NCI-H128 (cell line): ENCODE results near the gene FBXO38.

Experiments
- DNase-seq: peaks from one replicate; lab custom pipeline; 2025; ENCODE audit not compliant: unreplicated experiment; lab: John Stamatoyannopoulos, UW

Gene FBXO38, protein sequence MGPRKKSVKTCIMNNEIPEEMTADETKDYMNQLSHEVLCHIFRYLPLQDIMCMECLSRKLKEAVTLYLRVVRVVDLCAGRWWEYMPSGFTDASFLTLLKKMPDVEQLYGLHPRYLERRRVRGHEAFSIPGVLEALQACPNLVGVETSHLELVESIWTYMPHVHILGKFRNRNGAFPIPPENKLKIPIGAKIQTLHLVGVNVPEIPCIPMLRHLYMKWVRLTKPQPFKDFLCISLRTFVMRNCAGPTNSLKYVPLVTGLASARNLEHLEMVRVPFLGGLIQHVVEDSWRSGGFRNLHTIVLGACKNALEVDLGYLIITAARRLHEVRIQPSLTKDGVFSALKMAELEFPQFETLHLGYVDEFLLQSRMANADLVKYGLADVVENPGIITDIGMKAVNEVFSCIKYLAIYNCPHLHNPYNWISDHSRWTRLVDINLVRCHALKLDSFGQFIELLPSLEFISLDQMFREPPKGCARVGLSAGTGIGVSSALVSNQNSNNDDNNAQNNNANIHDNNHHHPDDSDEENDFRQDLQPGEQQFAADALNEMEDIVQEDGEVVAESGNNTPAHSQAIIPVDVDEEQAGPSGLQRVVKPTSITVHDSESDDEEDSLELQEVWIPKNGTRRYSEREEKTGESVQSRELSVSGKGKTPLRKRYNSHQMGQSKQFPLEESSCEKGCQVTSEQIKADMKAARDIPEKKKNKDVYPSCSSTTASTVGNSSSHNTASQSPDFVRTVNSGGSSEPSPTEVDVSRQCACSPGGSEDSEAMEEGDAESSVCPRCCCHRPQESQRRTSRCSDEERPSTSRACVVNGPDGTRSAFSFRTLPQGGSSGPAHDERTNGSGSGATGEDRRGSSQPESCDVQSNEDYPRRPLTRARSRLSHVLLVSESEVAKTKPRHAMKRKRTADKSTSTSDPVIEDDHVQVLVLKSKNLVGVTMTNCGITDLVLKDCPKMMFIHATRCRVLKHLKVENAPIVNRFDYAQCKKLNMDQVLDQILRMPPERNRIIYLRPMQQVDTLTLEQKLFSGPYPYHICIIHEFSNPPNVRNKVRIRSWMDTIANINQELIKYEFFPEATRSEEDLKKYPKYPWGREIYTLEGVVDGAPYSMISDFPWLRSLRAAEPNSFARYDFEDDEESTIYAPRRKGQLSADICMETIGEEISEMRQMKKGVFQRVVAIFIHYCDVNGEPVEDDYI

GRCh38 chr5:148383564-148384379 lies at the start of gene FBXO38:
Gene FBXO38 (plus strand): TSS chr5:148383958. CDS start chr5:148394777, 10,819 bp downstream.
- peak; percentile 92 for DNase-seq

DNA sequence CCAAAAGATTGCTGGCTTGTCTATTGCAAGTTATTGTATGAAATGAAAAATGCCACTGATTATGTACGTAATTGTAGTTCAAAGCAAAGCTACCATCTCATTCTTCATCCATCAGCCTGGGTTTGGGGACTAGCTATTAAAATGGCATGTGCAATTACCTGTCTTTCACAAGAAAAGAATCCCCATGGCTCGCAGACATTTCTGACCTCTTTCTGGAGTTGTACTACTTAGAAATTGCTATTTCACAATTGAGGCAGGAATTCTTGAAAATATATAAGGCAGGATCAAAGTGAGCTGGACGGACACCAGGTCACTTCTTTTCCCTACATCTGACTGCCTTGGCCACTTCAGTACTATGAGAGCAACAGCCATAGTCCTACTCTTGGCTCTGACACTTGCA lies 48.5 kb upstream of the FBXO38 start, which contains the start of gene SPINK9:
TSS of gene SPINK9 (plus strand) at position 301 of the 400 bp plus-strand sequence. CDS start at position 356, 55 bp downstream.
- DNase-seq, result no peak

DNA sequence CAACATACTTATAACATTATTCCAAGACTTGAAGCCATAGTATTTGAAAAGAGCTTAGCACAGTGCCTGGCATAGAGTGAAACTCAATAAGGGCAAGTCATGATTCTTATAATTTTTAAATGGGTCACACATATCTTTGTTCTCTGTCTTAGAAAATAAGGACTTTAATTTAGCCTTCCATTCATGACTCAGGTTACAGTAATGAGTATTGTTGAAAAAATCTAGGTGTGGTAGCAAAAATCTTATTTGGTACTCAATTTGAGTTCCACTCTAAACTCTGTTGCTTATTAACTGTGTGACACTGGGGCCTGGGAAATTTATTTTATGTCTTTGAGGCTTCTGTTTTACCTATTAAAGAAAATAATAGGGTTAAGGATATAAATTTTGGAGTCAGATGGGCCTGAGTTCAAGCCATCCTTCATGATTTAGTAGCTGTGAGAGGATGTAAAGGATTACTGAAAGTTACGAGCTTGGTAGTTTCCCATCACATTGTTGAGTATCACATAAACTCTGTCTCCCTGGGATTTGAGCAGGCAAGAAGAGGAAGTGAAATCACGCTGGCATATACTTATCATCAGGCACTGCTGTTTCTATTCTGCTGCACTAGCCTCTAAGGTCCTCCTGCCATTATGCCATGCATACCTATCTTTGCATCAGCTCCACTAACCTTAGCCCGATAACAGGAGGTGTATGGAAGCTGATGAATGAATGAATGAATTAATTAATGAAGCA lies 46.9 kb upstream of the FBXO38 start:
- DNase-seq, result no peak

DNA sequence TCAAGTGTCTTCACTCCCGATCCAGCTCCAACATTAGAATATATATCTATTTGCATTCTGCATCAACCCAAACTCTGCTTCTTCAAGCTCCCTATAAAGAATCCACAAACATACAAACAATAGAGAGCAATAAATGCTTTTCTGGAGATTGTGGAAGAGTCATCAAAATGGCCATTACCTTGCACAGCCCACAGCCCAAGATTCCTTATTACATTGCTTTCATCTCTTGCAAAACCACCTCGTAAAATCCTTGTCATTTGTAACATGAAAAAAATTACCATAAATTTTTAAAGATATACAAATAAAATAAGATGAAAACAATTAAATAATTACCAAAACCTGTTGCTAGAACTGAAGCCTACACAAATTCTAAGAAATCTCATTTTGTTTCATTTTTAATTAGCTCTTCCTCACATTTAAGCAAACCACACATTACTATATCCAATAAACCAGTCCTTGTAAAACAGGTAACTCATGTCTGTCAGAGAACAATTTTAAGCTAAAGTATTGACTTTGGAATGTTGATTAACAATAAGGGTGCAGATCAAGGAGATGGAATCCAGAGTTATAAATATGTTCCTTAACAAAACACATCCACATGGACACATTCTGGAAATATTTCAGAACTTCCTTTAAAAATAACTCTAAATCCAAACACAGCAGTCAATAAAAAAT lies 41.2 kb upstream of the FBXO38 start:
- DNase-seq, result no peak

- no peak for DNase-seq
Observed at GRCh38 chr5:148343046-148343407, 40.7 kb upstream of the FBXO38 start.

- no peak for DNase-seq
Observed at GRCh38 chr5:148343603-148344487, 39.9 kb upstream of the FBXO38 start.

DNA sequence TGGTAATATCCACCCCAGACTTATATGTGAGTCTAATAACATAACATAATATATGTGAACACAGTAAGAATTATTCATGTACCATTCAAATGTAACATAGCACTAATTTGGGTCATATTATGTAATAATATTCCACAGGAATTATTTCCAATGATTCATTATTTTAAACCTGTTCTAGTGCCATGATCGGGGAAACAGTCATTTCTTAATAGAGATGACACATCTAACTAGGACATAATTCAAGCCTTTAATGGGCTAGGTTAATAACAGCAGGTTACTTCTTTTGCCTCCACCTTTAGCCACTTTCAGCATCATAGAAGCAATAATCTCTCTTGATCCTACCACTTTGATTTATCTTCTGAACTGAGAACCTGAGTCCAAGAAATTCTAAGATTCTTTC lies 36.1 kb upstream of the FBXO38 start:
- DNase-seq, result no peak

GRCh38 chr5:148352696-148353095 lies 31.1 kb upstream of the FBXO38 start:
- DNase-seq, result no peak

GRCh38 chr5:148353634-148354033 lies 30.1 kb upstream of the FBXO38 start:
- no peak for DNase-seq

GRCh38 chr5:148364343-148364742 lies 19.4 kb upstream of the FBXO38 start:
- DNase-seq, result no peak

DNA sequence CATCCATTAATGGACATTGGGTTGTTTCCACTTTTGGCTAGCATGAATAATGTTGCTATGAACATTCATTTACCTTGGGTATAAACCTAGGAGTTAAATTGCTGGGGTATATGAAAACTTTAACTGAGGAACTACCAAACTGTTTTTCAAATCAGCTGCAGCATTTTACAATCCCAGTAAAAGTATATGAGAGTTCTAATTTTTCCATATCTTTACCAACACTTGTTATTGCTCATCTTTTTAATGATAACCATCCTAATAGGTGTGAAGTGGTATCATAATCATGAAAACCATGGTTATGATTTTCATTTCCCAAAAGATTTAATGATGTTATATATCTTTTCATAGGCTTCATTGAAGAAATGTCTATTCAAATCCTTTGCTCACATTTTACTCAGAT lies 15.5 kb upstream of the FBXO38 start:
- no peak for DNase-seq

- no peak for DNase-seq
Observed at GRCh38 chr5:148372166-148372725, 11.5 kb upstream of the FBXO38 start.

DNA sequence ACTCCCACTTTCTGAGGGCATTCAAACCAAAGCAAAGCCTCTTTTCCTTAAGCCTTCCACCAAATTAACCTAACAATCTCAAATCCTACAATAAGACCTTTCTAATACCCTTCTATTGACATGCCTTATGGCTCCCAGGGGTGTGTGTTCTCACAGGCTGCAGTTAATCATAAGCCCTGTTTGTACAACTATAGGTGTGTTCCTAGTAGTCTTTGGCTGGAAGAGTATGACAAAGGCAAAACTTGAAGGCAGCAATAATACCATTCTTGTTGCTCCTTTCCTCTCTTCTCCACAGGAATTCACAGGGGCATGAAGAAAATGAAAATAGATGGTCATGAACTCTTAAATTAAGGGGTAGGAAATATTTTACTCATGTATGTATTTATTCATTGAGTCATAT lies 10.9 kb upstream of the FBXO38 start:
- DNase-seq, result no peak

- DNase-seq, result no peak
Observed at GRCh38 chr5:148374690-148375360, 8.9 kb upstream of the FBXO38 start.

- DNase-seq, result no peak
Observed at GRCh38 chr5:148376198-148376597, 7.6 kb upstream of the FBXO38 start.

- DNase-seq, result no peak
Observed at GRCh38 chr5:148378670-148379069, 5.1 kb upstream of the FBXO38 start.

DNA sequence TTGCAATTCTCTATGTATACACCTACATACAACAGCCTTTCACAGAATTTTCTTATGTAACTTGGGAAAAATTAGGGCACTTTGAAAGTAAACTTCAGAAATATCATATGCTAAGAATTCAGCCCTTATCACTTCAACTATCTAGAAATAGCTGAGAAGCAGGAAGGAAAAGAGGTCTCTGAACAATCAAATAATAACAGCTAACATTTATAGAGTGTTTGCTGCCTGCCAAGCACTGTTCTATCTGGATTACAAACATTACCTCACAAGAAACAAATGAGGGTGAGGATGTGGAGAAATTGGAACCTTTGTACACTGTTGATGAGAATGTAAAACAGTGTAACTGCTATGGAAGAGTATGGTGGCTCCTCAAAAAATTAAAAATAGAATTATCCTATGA lies 4.4 kb upstream of the FBXO38 start:
- no peak for DNase-seq
